ENCODE results near the gene RPS21.

- TF ChIP-seq, protein P1, sequence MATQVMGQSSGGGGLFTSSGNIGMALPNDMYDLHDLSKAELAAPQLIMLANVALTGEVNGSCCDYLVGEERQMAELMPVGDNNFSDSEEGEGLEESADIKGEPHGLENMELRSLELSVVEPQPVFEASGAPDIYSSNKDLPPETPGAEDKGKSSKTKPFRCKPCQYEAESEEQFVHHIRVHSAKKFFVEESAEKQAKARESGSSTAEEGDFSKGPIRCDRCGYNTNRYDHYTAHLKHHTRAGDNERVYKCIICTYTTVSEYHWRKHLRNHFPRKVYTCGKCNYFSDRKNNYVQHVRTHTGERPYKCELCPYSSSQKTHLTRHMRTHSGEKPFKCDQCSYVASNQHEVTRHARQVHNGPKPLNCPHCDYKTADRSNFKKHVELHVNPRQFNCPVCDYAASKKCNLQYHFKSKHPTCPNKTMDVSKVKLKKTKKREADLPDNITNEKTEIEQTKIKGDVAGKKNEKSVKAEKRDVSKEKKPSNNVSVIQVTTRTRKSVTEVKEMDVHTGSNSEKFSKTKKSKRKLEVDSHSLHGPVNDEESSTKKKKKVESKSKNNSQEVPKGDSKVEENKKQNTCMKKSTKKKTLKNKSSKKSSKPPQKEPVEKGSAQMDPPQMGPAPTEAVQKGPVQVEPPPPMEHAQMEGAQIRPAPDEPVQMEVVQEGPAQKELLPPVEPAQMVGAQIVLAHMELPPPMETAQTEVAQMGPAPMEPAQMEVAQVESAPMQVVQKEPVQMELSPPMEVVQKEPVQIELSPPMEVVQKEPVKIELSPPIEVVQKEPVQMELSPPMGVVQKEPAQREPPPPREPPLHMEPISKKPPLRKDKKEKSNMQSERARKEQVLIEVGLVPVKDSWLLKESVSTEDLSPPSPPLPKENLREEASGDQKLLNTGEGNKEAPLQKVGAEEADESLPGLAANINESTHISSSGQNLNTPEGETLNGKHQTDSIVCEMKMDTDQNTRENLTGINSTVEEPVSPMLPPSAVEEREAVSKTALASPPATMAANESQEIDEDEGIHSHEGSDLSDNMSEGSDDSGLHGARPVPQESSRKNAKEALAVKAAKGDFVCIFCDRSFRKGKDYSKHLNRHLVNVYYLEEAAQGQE (IDR thresholded peaks at IDR 0.05; ENCODE audit: insufficient replicate concordance, low read depth) = no peak
- TF ChIP-seq CTCF (IDR thresholded peaks at IDR 0.05; ENCODE audit: insufficient read depth, low read length) (no peak), POLR2AphosphoS5 (IDR thresholded peaks at IDR 0.05; ENCODE audit: low read depth) (no peak), GABPA (IDR thresholded peaks at IDR 0.05; ENCODE audit: low read depth) (no peak)
Measured at GRCh38 chr20:62392621-62393334, 5.9 kb downstream of the RPS21 start.
